ENCODE data around the gene GRAMD1C.

Gene GRAMD1C

GRCh38 chr3:113953677-113954076 is 115.1 kb downstream of the GRAMD1C start:
- DNase-seq, result no peak

- no peak for DNase-seq
Measured at GRCh38 chr3:113954091-113954685, 115.6 kb downstream of the GRAMD1C start.

- DNase-seq, result peak in 1 of 5 experiments; percentile 34
Measured at GRCh38 chr3:113963879-113964278, 125.3 kb downstream of the GRAMD1C start.

- DNase-seq, result no peak
Measured at GRCh38 chr3:113966172-113966571, 127.6 kb downstream of the GRAMD1C start.

GRCh38 chr3:113968986-113969385 is 130.4 kb downstream of the GRAMD1C start:
- DNase-seq, result no peak

GRCh38 chr3:113977822-113978221 is 139.2 kb downstream of the GRAMD1C start:
- DNase-seq, result no peak

- no peak for DNase-seq
Measured at GRCh38 chr3:113979916-113980315, 141.3 kb downstream of the GRAMD1C start.

GRCh38 chr3:113981803-113982202 is 143.2 kb downstream of the GRAMD1C start:
- no peak for DNase-seq

GRCh38 chr3:113983544-113983943 is 145.0 kb downstream of the GRAMD1C start:
- DNase-seq, result no peak

GRCh38 chr3:113985541-113985940 is 147.0 kb downstream of the GRAMD1C start:
- DNase-seq, result no peak

All from T-helper 2 cell (primary cell).